Vagina (tissue), 2 donors: Measurements from ENCODE around the gene NUP43. TPM values are rescaled to one million over a fixed set of nuclear protein-coding genes. Genes with fewer than 3 reads are reported as not detected.
"Not testable (repeated sequence)": the region's sequence is repeated elsewhere in the genome, so short reads cannot be mapped to it uniquely, and the experiment has no call there.

Experiments used
- DNase-seq, 2 donors: peaks; one replicate each; pipeline ENCODE4 v3.0.0-alpha.2; 2017; ENCODE audit errors: extremely low spot score in 2 of 2
- H3K27ac ChIP-seq: fragments of 200-600 bp; sonication (generic); one replicate; pipeline ENCODE4 v1.5.1; 2019
- H3K27me3 ChIP-seq: fragments of 200-600 bp; sonication (generic); one replicate; pipeline ENCODE4 v1.5.1; 2019
- H3K36me3 ChIP-seq, 2 donors: fragments of 200-600 bp; sonication (generic); one replicate each; pipeline ENCODE4 v1.5.1; 2017 to 2019
- H3K4me1 ChIP-seq: fragments of 200-600 bp; sonication (generic); one replicate; pipeline ENCODE4 v1.5.1; 2019
- H3K4me3 ChIP-seq, 2 donors: fragments of 200-600 bp; sonication (generic); 1 replicate in 1 of 2; 2 replicates in 1 of 2; pipeline ENCODE4 v1.5.1; 2016 to 2019
- H3K9me3 ChIP-seq: fragments of 200-600 bp; sonication (generic); one replicate; pipeline ENCODE4 v1.5.1; 2019
- POLR2A ChIP-seq, 2 donors: fragments of 450-650 bp; IDR thresholded peaks; one replicate each; pipeline ENCODE4 v1.6.1; 2017; ENCODE audit warnings: antibody characterized with exemption in 2 of 2, mild to moderate bottlenecking in 2 of 2, moderate library complexity in 2 of 2
- POLR2AphosphoS5 ChIP-seq, 2 donors: sonication (generic); formaldehyde crosslinking; IDR thresholded peaks; one replicate each; pipeline ENCODE4 v1.9.0; 2017; ENCODE audit warnings: antibody characterized with exemption in 2 of 2, mild to moderate bottlenecking in 2 of 2, low read depth in 1 of 2; ENCODE audit not compliant: insufficient read depth in 1 of 2
- intact Hi-C: fragments of 100-400 bp; cut with DNase I; formaldehyde crosslinking; loops from one replicate; pipeline ENCODE4 v1.15.1; 2023
- total RNA-seq: library from RNA; depleted of rRNA; stranded (reverse); fragments of >200 nt; gene quantifications from one replicate; pipeline ENCODE4 v1.2.3, GENCODE V29; 2016
- TF ChIP-seq, protein P1 (sequence below), 3 experiments: fragments of 450-650 bp in 2 of 3; fragments of 200-600 bp in 1 of 3; sonication (generic) in 1 of 3; IDR thresholded peaks; one replicate each; pipeline ENCODE4 v1.5.1; 2017 to 2019; ENCODE audit warnings: antibody characterized with exemption in 3 of 3, mild to moderate bottlenecking in 2 of 3, moderate library complexity in 2 of 3

Gene NUP43
- total RNA-seq, 1 donor from 2014 or later, result 25.0 TPM

DNA sequence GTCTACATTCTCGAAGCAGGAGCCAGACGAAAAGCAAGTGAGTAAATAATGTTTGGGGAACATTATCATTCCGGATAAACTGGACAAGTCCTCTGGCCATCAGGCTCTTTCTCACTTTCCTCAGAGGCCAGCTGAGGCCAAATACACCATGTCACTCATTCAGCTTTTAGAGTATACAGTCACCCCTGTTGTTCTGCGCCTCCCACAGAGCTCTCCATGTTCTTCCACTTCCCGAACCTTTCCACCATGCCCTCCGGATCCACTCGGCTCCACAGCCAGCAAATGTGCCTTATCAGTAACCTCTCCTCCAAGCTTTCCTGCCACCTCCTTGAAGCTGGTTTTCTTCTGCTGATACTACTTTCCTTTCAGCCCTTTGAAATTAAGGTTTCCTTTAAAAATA is 60.1 kb downstream of the NUP43 start:
- TF ChIP-seq POLR2AphosphoS5 (IDR thresholded peaks at IDR 0.05; ENCODE audit: insufficient read depth in 1 of 2, low read depth in 1 of 2) (no peak), POLR2A (IDR thresholded peaks at IDR 0.05) (no peak)
- TF ChIP-seq, protein P1, sequence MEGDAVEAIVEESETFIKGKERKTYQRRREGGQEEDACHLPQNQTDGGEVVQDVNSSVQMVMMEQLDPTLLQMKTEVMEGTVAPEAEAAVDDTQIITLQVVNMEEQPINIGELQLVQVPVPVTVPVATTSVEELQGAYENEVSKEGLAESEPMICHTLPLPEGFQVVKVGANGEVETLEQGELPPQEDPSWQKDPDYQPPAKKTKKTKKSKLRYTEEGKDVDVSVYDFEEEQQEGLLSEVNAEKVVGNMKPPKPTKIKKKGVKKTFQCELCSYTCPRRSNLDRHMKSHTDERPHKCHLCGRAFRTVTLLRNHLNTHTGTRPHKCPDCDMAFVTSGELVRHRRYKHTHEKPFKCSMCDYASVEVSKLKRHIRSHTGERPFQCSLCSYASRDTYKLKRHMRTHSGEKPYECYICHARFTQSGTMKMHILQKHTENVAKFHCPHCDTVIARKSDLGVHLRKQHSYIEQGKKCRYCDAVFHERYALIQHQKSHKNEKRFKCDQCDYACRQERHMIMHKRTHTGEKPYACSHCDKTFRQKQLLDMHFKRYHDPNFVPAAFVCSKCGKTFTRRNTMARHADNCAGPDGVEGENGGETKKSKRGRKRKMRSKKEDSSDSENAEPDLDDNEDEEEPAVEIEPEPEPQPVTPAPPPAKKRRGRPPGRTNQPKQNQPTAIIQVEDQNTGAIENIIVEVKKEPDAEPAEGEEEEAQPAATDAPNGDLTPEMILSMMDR (IDR thresholded peaks at IDR 0.05), result no peak
- no peak overlapping the region for H3K4me3 ChIP-seq
- H3K36me3 ChIP-seq, result peaks cover 0 to 16% of the 10 kb centered on the region in 2 donors
- no peaks in the 10 kb centered on the region for H3K27me3 ChIP-seq
- no peaks in the 10 kb centered on the region for H3K9me3 ChIP-seq
- intact Hi-C loops, result no loop called here
- no peak for DNase-seq
- peaks cover 7% of the 10 kb centered on the region for H3K4me1 ChIP-seq
- H3K27ac ChIP-seq, result no peak overlapping the region

DNA sequence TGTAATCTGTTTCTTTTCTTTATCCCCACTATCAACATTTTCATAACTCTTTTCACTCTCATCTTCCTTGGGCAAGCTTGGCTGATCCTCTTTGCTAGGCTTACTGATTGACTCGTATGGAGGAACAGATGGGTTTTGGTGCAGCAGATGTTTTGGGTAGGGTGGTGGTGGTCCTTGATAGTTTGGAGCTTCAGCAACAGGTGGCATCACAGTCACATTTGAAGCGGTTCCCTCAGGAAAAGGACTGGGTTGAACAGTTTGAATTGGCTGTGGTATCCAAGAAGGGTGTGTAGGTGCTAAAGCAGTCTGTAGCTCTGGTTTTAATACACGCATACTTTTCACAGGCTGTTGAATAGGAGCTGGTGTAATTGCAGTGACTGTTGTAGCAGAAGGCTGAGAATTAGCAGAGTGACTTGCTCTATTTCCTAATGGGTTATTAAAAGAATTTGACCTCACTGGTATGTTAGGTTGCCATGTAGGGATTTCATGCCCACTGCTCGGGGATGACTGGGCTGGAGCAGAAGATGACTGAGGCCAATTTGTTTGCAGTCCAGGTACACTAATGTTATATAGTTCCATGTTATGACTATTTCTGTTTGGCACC is 63.0 kb downstream of the NUP43 start:
- H3K27me3 ChIP-seq, result no peaks in the 10 kb centered on the region
- peaks cover 0 to 16% of the 10 kb centered on the region in 2 donors for H3K36me3 ChIP-seq
- intact Hi-C loops, result no loop called here
- H3K27ac ChIP-seq, result no peak overlapping the region
- no peaks in the 10 kb centered on the region for H3K9me3 ChIP-seq
- no peak for DNase-seq
- H3K4me3 ChIP-seq, result no peak overlapping the region
- peaks cover 7% of the 10 kb centered on the region for H3K4me1 ChIP-seq
- TF ChIP-seq POLR2AphosphoS5 (IDR thresholded peaks at IDR 0.05; ENCODE audit: insufficient read depth in 1 of 2, low read depth in 1 of 2) (no peak), POLR2A (IDR thresholded peaks at IDR 0.05) (no peak)
- TF ChIP-seq, protein P1 (IDR thresholded peaks at IDR 0.05), result no peak

DNA sequence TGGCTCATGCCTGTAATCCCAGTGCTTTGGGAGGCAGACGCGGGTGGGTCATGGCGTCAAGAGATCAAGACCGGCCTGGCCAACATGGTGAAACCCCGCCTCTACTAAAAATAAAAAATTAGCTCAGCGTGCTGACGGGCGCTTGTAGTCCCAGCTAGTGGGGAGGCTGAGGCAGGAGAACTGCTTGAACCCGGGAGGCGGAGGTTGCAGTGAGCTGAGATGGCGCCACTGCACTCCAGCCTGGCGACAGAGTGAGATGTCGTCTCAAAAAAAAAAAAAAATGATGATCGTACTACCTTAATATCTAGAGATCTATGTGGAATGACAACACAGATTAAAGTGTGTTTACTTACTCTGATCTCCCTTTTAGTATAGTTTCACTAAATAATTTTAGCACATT is 64.5 kb downstream of the NUP43 start:
- intact Hi-C loops, H3K27ac ChIP-seq, H3K9me3 ChIP-seq, H3K4me3 ChIP-seq, H3K4me1 ChIP-seq, DNase-seq, H3K27me3 ChIP-seq: not testable (repeated sequence)
- peaks cover 0 to 16% of the 10 kb centered on the region in 2 donors for H3K36me3 ChIP-seq

DNA sequence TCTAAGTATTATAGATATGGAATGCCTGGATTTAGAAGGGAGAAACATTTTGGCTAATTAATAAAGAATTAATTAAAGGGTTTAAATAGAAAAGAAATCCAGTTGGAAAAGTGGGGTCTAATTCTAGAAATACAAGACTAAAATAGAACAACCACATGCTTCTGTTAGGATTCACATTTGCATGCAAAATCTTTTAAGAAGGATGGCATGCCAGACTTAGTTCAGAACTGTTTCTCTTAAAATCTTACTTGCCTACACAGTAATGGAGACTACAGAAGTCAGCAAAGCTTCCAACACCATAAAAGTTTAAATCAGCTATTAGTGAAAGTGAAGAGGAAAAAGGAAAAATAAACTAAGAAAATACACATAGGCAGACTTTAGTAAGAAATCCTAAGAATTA is 65.1 kb downstream of the NUP43 start:
- no peaks in the 10 kb centered on the region for H3K9me3 ChIP-seq
- H3K4me3 ChIP-seq, result no peak overlapping the region
- intact Hi-C loops, result no loop called here
- H3K27ac ChIP-seq, result no peak overlapping the region
- no peak for DNase-seq
- H3K36me3 ChIP-seq, result peaks cover 0 to 21% of the 10 kb centered on the region in 2 donors
- TF ChIP-seq, protein P1 (IDR thresholded peaks at IDR 0.05), result no peak
- TF ChIP-seq POLR2AphosphoS5 (IDR thresholded peaks at IDR 0.05; ENCODE audit: insufficient read depth in 1 of 2, low read depth in 1 of 2) (no peak), POLR2A (IDR thresholded peaks at IDR 0.05) (no peak)
- H3K27me3 ChIP-seq, result no peaks in the 10 kb centered on the region
- H3K4me1 ChIP-seq, result peaks cover 2% of the 10 kb centered on the region

DNA sequence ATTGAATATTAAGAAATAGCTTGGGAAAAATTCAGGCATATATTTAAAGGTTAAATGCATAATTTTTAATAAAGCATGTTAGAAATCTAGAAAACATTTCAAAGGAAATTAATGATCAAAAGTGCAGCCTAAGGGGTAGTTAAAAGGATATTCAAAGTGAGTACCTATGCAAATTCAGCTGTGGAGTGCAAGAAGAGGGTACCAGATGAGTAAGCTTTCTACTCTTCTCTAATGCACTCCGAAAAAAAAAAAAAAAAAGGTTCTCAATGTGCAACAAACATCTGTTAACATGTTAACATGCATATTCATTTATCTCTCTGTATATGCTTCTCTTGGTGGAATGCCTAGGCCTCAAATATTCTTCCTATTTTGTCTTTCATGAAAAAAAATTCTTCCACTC is 65.8 kb downstream of the NUP43 start:
- no peak for DNase-seq
- no peaks in the 10 kb centered on the region for H3K27me3 ChIP-seq
- intact Hi-C loops, result no loop called here
- H3K4me3 ChIP-seq, result no peak overlapping the region
- H3K9me3 ChIP-seq, result no peaks in the 10 kb centered on the region
- H3K36me3 ChIP-seq, result peaks cover 0 to 28% of the 10 kb centered on the region in 2 donors
- H3K4me1 ChIP-seq, result no peaks in the 10 kb centered on the region
- no peak for TF ChIP-seq POLR2AphosphoS5 (IDR thresholded peaks at IDR 0.05; ENCODE audit: insufficient read depth in 1 of 2, low read depth in 1 of 2)
- TF ChIP-seq, protein P1 (IDR thresholded peaks at IDR 0.05), result no peak
- no peak for TF ChIP-seq POLR2A (IDR thresholded peaks at IDR 0.05)
- no peak overlapping the region for H3K27ac ChIP-seq

Other genes starting within 250 kb of the NUP43 start
- 20.1 TPM for gene PPIL4, start 200.5 kb downstream of the NUP43 start, total RNA-seq
- 36.1 TPM for gene GINM1, start 180.2 kb downstream of the NUP43 start, total RNA-seq
- 18.7 TPM for gene KATNA1, start 97.8 kb downstream of the NUP43 start, total RNA-seq
- 28.0 TPM for gene LATS1, start 28.4 kb downstream of the NUP43 start, total RNA-seq
- 105 TPM for gene PCMT1, start 3.2 kb upstream of the NUP43 start, total RNA-seq
- 35.1 TPM for gene LRP11, start 117.8 kb upstream of the NUP43 start, total RNA-seq
- 27.5 TPM for gene RAET1E, start 151.6 kb upstream of the NUP43 start, total RNA-seq
- 4.9 TPM for gene RAET1G, start 176.6 kb upstream of the NUP43 start, total RNA-seq
- gene ULBP2, start 195.5 kb upstream of the NUP43 start, total RNA-seq, result not detected
- gene ULBP1, start 217.4 kb upstream of the NUP43 start, total RNA-seq, result not detected